T-cell (primary cell): ENCODE data around the gene SLC1A4. TPM values are rescaled to one million over a fixed set of nuclear protein-coding genes. Genes with fewer than 3 reads are reported as not detected.
A peak's percentile ranks its signal among the peaks of the same experiment; 100 is the strongest.

Source experiments
- ATAC-seq, 4 experiments: fragments of 200-7000 bp in 3 of 4; fragments of 150-1000 bp in 1 of 4; cut with Tn5 transposase; replicated peaks in 1 of 4; 1 replicate in 3 of 4; 2 replicates in 1 of 4; pipeline ENCODE4 v1.10.0; 2021; ENCODE audit warnings: moderate library complexity in 3 of 4, mild to moderate bottlenecking in 2 of 4, moderate number of reproducible peaks in 1 of 4
- CTCF ChIA-PET, 2 donors: fragments of 300-600 bp; sonication (Branson Sonifier 250); formaldehyde crosslinking; loops; one replicate each; lab custom pipeline; 2022; ENCODE audit warnings: antibody characterized with exemption in 2 of 2; lab: Charles Lee
- POLR2A ChIA-PET, 2 donors: fragments of 300-600 bp; sonication (Branson Sonifier 250); formaldehyde crosslinking; loops; one replicate each; lab custom pipeline; 2022; ENCODE audit warnings: antibody characterized with exemption in 2 of 2; lab: Charles Lee
- DNase-seq, 35 experiments: peaks; one replicate each; pipeline versions ENCODE4 v3.0.0 to v3.0.0-alpha.2; 2013 to 2023
- H3K27ac ChIP-seq: one replicate; pipeline ENCODE4 v1.5.1; 2013; ENCODE audit warnings: low read length
- H3K27me3 ChIP-seq, 2 experiments: replicated peaks in 1 of 2; 1 replicate in 1 of 2; 2 replicates in 1 of 2; pipeline versions ENCODE4 v1.6.1 to v1.7.0; 2013; ENCODE audit warnings: low read length in 1 of 2, mixed read lengths in 1 of 2; ENCODE audit not compliant: control insufficient read depth in 2 of 2, insufficient read depth in 2 of 2; ENCODE audit errors: extremely low read depth in 1 of 2
- H3K36me3 ChIP-seq, 2 donors: 1 replicate in 1 of 2; 2 replicates in 1 of 2; pipeline versions ENCODE4 v1.6.1 to v1.7.0; 2013; ENCODE audit warnings: low read length in 1 of 2; ENCODE audit not compliant: control insufficient read depth in 2 of 2, insufficient read depth in 1 of 2; ENCODE audit errors: extremely low read depth in 1 of 2
- H3K4me1 ChIP-seq, 2 experiments: 1 replicate in 1 of 2; 2 replicates in 1 of 2; pipeline versions ENCODE4 v1.6.1 to v1.7.0; 2013; ENCODE audit warnings: low read length in 2 of 2, mixed read lengths in 1 of 2; ENCODE audit not compliant: insufficient read depth in 2 of 2, control insufficient read depth in 1 of 2; ENCODE audit errors: extremely low read depth in 1 of 2
- H3K4me3 ChIP-seq, 2 donors: 1 replicate in 1 of 2; 2 replicates in 1 of 2; pipeline versions ENCODE4 v1.5.1 to v1.7.0; 2013; ENCODE audit warnings: mild to moderate bottlenecking in 2 of 2, low read length in 1 of 2, moderate library complexity in 1 of 2; ENCODE audit not compliant: control insufficient read depth in 1 of 2; ENCODE audit errors: extremely low read depth in 1 of 2
- H3K9me3 ChIP-seq: 2 replicates; pipeline ENCODE4 v1.7.0; 2013
- H3K27ac Mint-ChIP-seq, 2 donors: one replicate each; pipeline ENCODE4 v1.8.0; 2020 to 2021; ENCODE audit warnings: mild to moderate bottlenecking in 2 of 2, mixed read lengths in 2 of 2
- H3K27me3 Mint-ChIP-seq, 2 donors: one replicate each; pipeline ENCODE4 v1.8.0; 2021 to 2022; ENCODE audit warnings: mixed read lengths in 2 of 2
- H3K36me3 Mint-ChIP-seq: one replicate; pipeline ENCODE4 v1.8.0; 2021; ENCODE audit warnings: mixed read lengths
- H3K4me1 Mint-ChIP-seq, 3 donors: one replicate each; pipeline ENCODE4 v1.8.0; 2020 to 2022; ENCODE audit warnings: mixed read lengths in 3 of 3, mild to moderate bottlenecking in 1 of 3
- H3K4me3 Mint-ChIP-seq, 3 donors: one replicate each; pipeline ENCODE4 v1.8.0; 2020 to 2022; ENCODE audit warnings: mild to moderate bottlenecking in 3 of 3, mixed read lengths in 3 of 3, moderate library complexity in 3 of 3
- H3K9me3 Mint-ChIP-seq, 3 donors: one replicate each; pipeline ENCODE4 v1.8.0; 2020 to 2022; ENCODE audit warnings: mixed read lengths in 3 of 3
- WGBS: methylation state at CpG from one replicate; pipeline ENCODE4 v1.1.5; 2013; ENCODE audit warnings: missing lambda C conversion rate; ENCODE audit not compliant: insufficient coverage; 5-methylcytosine and 5-hydroxymethylcytosine counted together
- total RNA-seq, 35 experiments: library from RNA in 6 of 35; stranded (reverse) in 6 of 35; fragments of 120-200 nt in 1 of 35; gene quantifications; one replicate each; pipeline versions ENCODE4 v1.2.1 to v1.2.4 and lab custom pipeline; 2013 to 2026

Gene SLC1A4
- total RNA-seq, 5 donors from 2014 or later (not counting 1 experiment from before 2014, with no cell fraction given): 1.9 to 13.8 (median 9.8) TPM

- WGBS: 87% methylated on average over 4 of the region's 6 CpGs
- peaks cover 43% of the 10 kb centered on the region for H3K36me3 Mint-ChIP-seq
- Histone ChIP-seq H3K9me3 (no peaks in the 10 kb centered on the region), H3K27me3 (no peaks in the 10 kb centered on the region), H3K36me3 (peaks cover 0 to 9% of the 10 kb centered on the region in 2 donors), H3K27ac (no peak overlapping the region), H3K4me3 (no peak overlapping the region), H3K4me1 (no peaks in the 10 kb centered on the region)
- no peak overlapping the region for H3K4me3 Mint-ChIP-seq
- no peaks in the 10 kb centered on the region for H3K27me3 Mint-ChIP-seq
- ChIA-PET POLR2A (no interaction called here), CTCF (no interaction called here)
- no peaks in the 10 kb centered on the region for H3K9me3 Mint-ChIP-seq
- peaks cover 0 to 6% (median 3%) of the 10 kb centered on the region in 3 donors for H3K4me1 Mint-ChIP-seq
- DNase-seq (no peak), ATAC-seq (no peak)
- no peak overlapping the region for H3K27ac Mint-ChIP-seq
Observed at GRCh38 chr2:65022189-65022588, 33.0 kb downstream of the SLC1A4 start.

GRCh38 chr2:65023742-65024141 lies 34.5 kb downstream of the SLC1A4 start:
- no peak for ATAC-seq

GRCh38 chr2:65024149-65024829 lies 35.1 kb downstream of the SLC1A4 start:
- no peaks in the 10 kb centered on the region for H3K4me1 ChIP-seq
- no peak overlapping the region for H3K27ac Mint-ChIP-seq
- H3K27me3 ChIP-seq: no peaks in the 10 kb centered on the region
- peaks cover 24% of the 10 kb centered on the region for H3K36me3 Mint-ChIP-seq
- no peak for ATAC-seq
- no peak overlapping the region for H3K27ac ChIP-seq
- no peak overlapping the region for H3K4me3 ChIP-seq
- no peaks in the 10 kb centered on the region for H3K27me3 Mint-ChIP-seq
- no peaks in the 10 kb centered on the region for H3K9me3 Mint-ChIP-seq
- H3K9me3 ChIP-seq: no peaks in the 10 kb centered on the region
- peaks cover 0 to 8% (median 3%) of the 10 kb centered on the region in 3 donors for H3K4me1 Mint-ChIP-seq
- ChIA-PET POLR2A (no interaction called here), CTCF (interaction anchor here in 1 of 2 donors (0.5 to 0.6 kb wide), 2 partner anchors 31 to 405 kb away, joined by 3 read pairs; no protein-coding TSS in a partner anchor)
- 91% methylated on average over 5 of the region's 7 CpGs for WGBS
- H3K36me3 ChIP-seq: peaks cover 0 to 3% of the 10 kb centered on the region in 2 donors
- DNase-seq: no peak
- no peak overlapping the region for H3K4me3 Mint-ChIP-seq

More at GRCh38 chr2:65023742-65024141, 34.5 kb downstream of the SLC1A4 start:
- no peaks in the 10 kb centered on the region for H3K9me3 ChIP-seq
- no peak overlapping the region for H3K27ac ChIP-seq
- H3K4me3 Mint-ChIP-seq: no peak overlapping the region
- ChIA-PET CTCF (interaction anchor here in 1 of 2 donors (0.6 kb wide), 1 partner anchor 30 kb away, joined by 3 read pairs; no protein-coding TSS in a partner anchor), POLR2A (no interaction called here)
- H3K36me3 ChIP-seq: peaks cover 0 to 3% of the 10 kb centered on the region in 2 donors
- no peak for DNase-seq
- H3K27ac Mint-ChIP-seq: no peak overlapping the region
- H3K36me3 Mint-ChIP-seq: peaks cover 30% of the 10 kb centered on the region
- WGBS: 96% methylated on average over 6 of the region's 8 CpGs
- H3K27me3 Mint-ChIP-seq: no peaks in the 10 kb centered on the region
- H3K27me3 ChIP-seq: no peaks in the 10 kb centered on the region
- no peak overlapping the region for H3K4me3 ChIP-seq
- no peaks in the 10 kb centered on the region for H3K4me1 ChIP-seq
- peaks cover 0 to 8% (median 3%) of the 10 kb centered on the region in 3 donors for H3K4me1 Mint-ChIP-seq
- H3K9me3 Mint-ChIP-seq: no peaks in the 10 kb centered on the region

GRCh38 chr2:65025453-65026123 lies 36.4 kb downstream of the SLC1A4 start:
- no peaks in the 10 kb centered on the region for H3K27me3 Mint-ChIP-seq
- 80% methylated on average over 1 of the region's 8 CpGs for WGBS
- DNase-seq: no peak
- H3K9me3 Mint-ChIP-seq: no peaks in the 10 kb centered on the region
- ChIA-PET POLR2A (no interaction called here), CTCF (interaction anchor here in 1 of 2 donors (0.5 to 0.6 kb wide), 2 partner anchors 15 to 25 kb away, joined by 3 read pairs; no protein-coding TSS in a partner anchor)
- no peak overlapping the region for H3K27ac ChIP-seq
- H3K4me3 Mint-ChIP-seq: no peak overlapping the region
- H3K36me3 ChIP-seq: peaks cover 0 to 3% of the 10 kb centered on the region in 2 donors
- ATAC-seq: no peak
- no peaks in the 10 kb centered on the region for H3K9me3 ChIP-seq
- H3K36me3 Mint-ChIP-seq: peaks cover 24% of the 10 kb centered on the region
- H3K27me3 ChIP-seq: no peaks in the 10 kb centered on the region
- H3K27ac Mint-ChIP-seq: peak overlapping the region in 1 of 2 donors; percentile 58
- no peak overlapping the region for H3K4me3 ChIP-seq
- H3K4me1 ChIP-seq: peaks cover 2 to 3% of the 10 kb centered on the region in 2 experiments
- peaks cover 3 to 10% (median 6%) of the 10 kb centered on the region in 3 donors for H3K4me1 Mint-ChIP-seq

- Mint-ChIP-seq H3K4me3 (no peak overlapping the region), H3K36me3 (peaks cover 24% of the 10 kb centered on the region), H3K27ac (peak overlapping the region in 1 of 2 donors; percentile 58), H3K4me1 (peaks cover 9 to 16% (median 11%) of the 10 kb centered on the region in 3 donors), H3K9me3 (no peaks in the 10 kb centered on the region), H3K27me3 (no peaks in the 10 kb centered on the region)
- Histone ChIP-seq H3K9me3 (no peaks in the 10 kb centered on the region), H3K27me3 (no peaks in the 10 kb centered on the region), H3K4me1 (peaks cover 8% of the 10 kb centered on the region in 2 experiments), H3K4me3 (no peak overlapping the region), H3K36me3 (peaks cover 0 to 3% of the 10 kb centered on the region in 2 donors), H3K27ac (no peak overlapping the region)
- ChIA-PET CTCF (interaction anchor here in 1 of 2 donors (0.5 to 0.6 kb wide), 2 partner anchors 25 to 58 kb away, joined by 3 to 4 read pairs; no protein-coding TSS in a partner anchor), POLR2A (no interaction called here)
- DNase-seq (no peak), ATAC-seq (no peak)
- no CpG with 5 or more reads among the region's 8 CpGs for WGBS
Observed at GRCh38 chr2:65026154-65026553, 37.0 kb downstream of the SLC1A4 start.

GRCh38 chr2:65026704-65027464 lies 37.7 kb downstream of the SLC1A4 start:
- Histone ChIP-seq H3K27me3 (no peaks in the 10 kb centered on the region), H3K4me3 (no peak overlapping the region), H3K27ac (no peak overlapping the region), H3K36me3 (no peaks in the 10 kb centered on the region), H3K4me1 (peaks cover 13% of the 10 kb centered on the region in 2 experiments), H3K9me3 (no peaks in the 10 kb centered on the region)
- Mint-ChIP-seq H3K9me3 (no peaks in the 10 kb centered on the region), H3K27me3 (no peaks in the 10 kb centered on the region), H3K4me1 (peaks cover 16 to 23% (median 18%) of the 10 kb centered on the region in 3 donors), H3K4me3 (no peak overlapping the region), H3K36me3 (peaks cover 20% of the 10 kb centered on the region), H3K27ac (no peak overlapping the region)
- 94% methylated on average over 6 of the region's 13 CpGs for WGBS
- POLR2A ChIA-PET: no interaction called here
- CTCF ChIA-PET: interaction anchor here in 1 of 2 donors (0.6 kb wide), 1 partner anchor 57 kb away, joined by 4 read pairs; no protein-coding TSS in a partner anchor
- ATAC-seq (no peak), DNase-seq (no peak)
